SK-N-SH treated with all-trans-retinoic acid at 6 μM for 48 hours (cell line): ENCODE data around the gene PCDHGA9.

Experiments
- ATAC-seq: fragments of 200-7000 bp; cut with Tn5 transposase; 3 replicates; pipeline ENCODE4 v1.9.1; 2020; ENCODE audit warnings: mild to moderate bottlenecking, moderate library complexity
- ARNTL ChIP-seq: fragments of 450-650 bp; formaldehyde crosslinking; IDR thresholded peaks from 2 replicates; pipeline ENCODE4 v1.5.0; 2020; ENCODE audit warnings: low read depth, mild to moderate bottlenecking, moderate library complexity, borderline replicate concordance
- BACH2 ChIP-seq: fragments of 250-450 bp; sonication (Bioruptor Pico); IDR thresholded peaks from 2 replicates; pipeline ENCODE4 v1.9.0; 2021; ENCODE audit warnings: mild to moderate bottlenecking, borderline replicate concordance
- CREB5 ChIP-seq: fragments of 250-450 bp; sonication (Bioruptor Pico); IDR thresholded peaks from 2 replicates; pipeline ENCODE4 v1.5.1; 2020; ENCODE audit warnings: low read depth, mild to moderate bottlenecking, moderate library complexity
- CSDC2 ChIP-seq: fragments of 250-450 bp; sonication (Bioruptor Pico); IDR thresholded peaks from 2 replicates; pipeline ENCODE4 v1.5.0; 2020; ENCODE audit warnings: mild to moderate bottlenecking, moderate library complexity
- CSRNP3 ChIP-seq: fragments of 250-450 bp; sonication (Bioruptor Pico); IDR thresholded peaks from 2 replicates; pipeline ENCODE4 v1.5.1; 2021; ENCODE audit warnings: mild to moderate bottlenecking, moderate library complexity
- ESRRG ChIP-seq: fragments of 250-450 bp; sonication (Bioruptor Pico); IDR thresholded peaks from 2 replicates; pipeline ENCODE4 v1.6.1; 2021; ENCODE audit warnings: mild to moderate bottlenecking
- GLIS3 ChIP-seq: fragments of 250-450 bp; sonication (Bioruptor Pico); IDR thresholded peaks from 2 replicates; pipeline ENCODE4 v1.5.0; 2020; ENCODE audit warnings: mild to moderate bottlenecking, moderate library complexity
- SNAI2 ChIP-seq: fragments of 250-450 bp; sonication (Bioruptor Pico); IDR thresholded peaks from 2 replicates; pipeline ENCODE4 v1.5.0; 2020; ENCODE audit warnings: mild to moderate bottlenecking, moderate library complexity
- TCF4 ChIP-seq: fragments of 250-450 bp; sonication (Bioruptor Pico); IDR thresholded peaks from 2 replicates; pipeline ENCODE4 v1.8.0; 2021; ENCODE audit warnings: mild to moderate bottlenecking, moderate library complexity, borderline replicate concordance
- TOX ChIP-seq: fragments of 250-450 bp; sonication (Bioruptor Pico); IDR thresholded peaks from 2 replicates; pipeline ENCODE4 v1.8.0; 2021; ENCODE audit warnings: mild to moderate bottlenecking, moderate library complexity, borderline replicate concordance
- ZFP3 ChIP-seq: fragments of 250-450 bp; sonication (Bioruptor Pico); IDR thresholded peaks from 2 replicates; pipeline ENCODE4 v1.5.0; 2020; ENCODE audit warnings: mild to moderate bottlenecking, moderate library complexity
- ZFP30 ChIP-seq: fragments of 450-650 bp; formaldehyde crosslinking; IDR thresholded peaks from 2 replicates; pipeline ENCODE4 v1.5.0; 2022; ENCODE audit warnings: mild to moderate bottlenecking, moderate library complexity
- ZNF565 ChIP-seq: fragments of 450-650 bp; formaldehyde crosslinking; conservative IDR thresholded peaks from 2 replicates; pipeline ENCODE4 v1.5.0; 2020; ENCODE audit warnings: low read depth, mild to moderate bottlenecking, moderate library complexity
- ZNF70 ChIP-seq: fragments of 450-650 bp; formaldehyde crosslinking; IDR thresholded peaks from 2 replicates; pipeline ENCODE4 v1.5.0; 2020; ENCODE audit warnings: mild to moderate bottlenecking, moderate library complexity
- ZNF8 ChIP-seq: fragments of 450-650 bp; formaldehyde crosslinking; IDR thresholded peaks from 2 replicates; pipeline ENCODE4 v1.5.0; 2020; ENCODE audit warnings: mild to moderate bottlenecking, moderate library complexity
- TF ChIP-seq, protein P1 (sequence below): fragments of 250-450 bp; sonication (Bioruptor Pico); IDR thresholded peaks from 2 replicates; pipeline ENCODE4 v1.5.0; 2020; ENCODE audit warnings: mild to moderate bottlenecking, moderate library complexity
- TF ChIP-seq, protein P2 (sequence below): fragments of 250-450 bp; sonication (Bioruptor Pico); IDR thresholded peaks from 2 replicates; pipeline ENCODE4 v1.8.0; 2021; ENCODE audit warnings: low read depth, mild to moderate bottlenecking, moderate library complexity, borderline replicate concordance

Gene PCDHGA9

GRCh38 chr5:141409598-141410306 is 7.2 kb downstream of the PCDHGA9 start:
- TF ChIP-seq ZNF565 (CRISPR knock-in tag) (no peak), ESRRG (CRISPR knock-in tag) (no peak), ZFP30 (CRISPR knock-in tag) (no peak), ZFP3 (CRISPR knock-in tag) (no peak), ZNF8 (CRISPR knock-in tag) (no peak), CSRNP3 (CRISPR knock-in tag) (no peak), TCF4 (CRISPR knock-in tag) (no peak), GLIS3 (no peak), BACH2 (CRISPR knock-in tag) (no peak)
- TF ChIP-seq, protein P1, sequence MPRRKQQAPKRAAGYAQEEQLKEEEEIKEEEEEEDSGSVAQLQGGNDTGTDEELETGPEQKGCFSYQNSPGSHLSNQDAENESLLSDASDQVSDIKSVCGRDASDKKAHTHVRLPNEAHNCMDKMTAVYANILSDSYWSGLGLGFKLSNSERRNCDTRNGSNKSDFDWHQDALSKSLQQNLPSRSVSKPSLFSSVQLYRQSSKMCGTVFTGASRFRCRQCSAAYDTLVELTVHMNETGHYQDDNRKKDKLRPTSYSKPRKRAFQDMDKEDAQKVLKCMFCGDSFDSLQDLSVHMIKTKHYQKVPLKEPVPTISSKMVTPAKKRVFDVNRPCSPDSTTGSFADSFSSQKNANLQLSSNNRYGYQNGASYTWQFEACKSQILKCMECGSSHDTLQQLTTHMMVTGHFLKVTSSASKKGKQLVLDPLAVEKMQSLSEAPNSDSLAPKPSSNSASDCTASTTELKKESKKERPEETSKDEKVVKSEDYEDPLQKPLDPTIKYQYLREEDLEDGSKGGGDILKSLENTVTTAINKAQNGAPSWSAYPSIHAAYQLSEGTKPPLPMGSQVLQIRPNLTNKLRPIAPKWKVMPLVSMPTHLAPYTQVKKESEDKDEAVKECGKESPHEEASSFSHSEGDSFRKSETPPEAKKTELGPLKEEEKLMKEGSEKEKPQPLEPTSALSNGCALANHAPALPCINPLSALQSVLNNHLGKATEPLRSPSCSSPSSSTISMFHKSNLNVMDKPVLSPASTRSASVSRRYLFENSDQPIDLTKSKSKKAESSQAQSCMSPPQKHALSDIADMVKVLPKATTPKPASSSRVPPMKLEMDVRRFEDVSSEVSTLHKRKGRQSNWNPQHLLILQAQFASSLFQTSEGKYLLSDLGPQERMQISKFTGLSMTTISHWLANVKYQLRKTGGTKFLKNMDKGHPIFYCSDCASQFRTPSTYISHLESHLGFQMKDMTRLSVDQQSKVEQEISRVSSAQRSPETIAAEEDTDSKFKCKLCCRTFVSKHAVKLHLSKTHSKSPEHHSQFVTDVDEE (CRISPR knock-in tag) = no peak
- TF ChIP-seq, protein P2, sequence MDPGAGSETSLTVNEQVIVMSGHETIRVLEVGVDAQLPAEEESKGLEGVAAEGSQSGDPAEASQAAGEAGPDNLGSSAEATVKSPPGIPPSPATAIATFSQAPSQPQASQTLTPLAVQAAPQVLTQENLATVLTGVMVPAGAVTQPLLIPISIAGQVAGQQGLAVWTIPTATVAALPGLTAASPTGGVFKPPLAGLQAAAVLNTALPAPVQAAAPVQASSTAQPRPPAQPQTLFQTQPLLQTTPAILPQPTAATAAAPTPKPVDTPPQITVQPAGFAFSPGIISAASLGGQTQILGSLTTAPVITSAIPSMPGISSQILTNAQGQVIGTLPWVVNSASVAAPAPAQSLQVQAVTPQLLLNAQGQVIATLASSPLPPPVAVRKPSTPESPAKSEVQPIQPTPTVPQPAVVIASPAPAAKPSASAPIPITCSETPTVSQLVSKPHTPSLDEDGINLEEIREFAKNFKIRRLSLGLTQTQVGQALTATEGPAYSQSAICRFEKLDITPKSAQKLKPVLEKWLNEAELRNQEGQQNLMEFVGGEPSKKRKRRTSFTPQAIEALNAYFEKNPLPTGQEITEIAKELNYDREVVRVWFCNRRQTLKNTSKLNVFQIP (CRISPR knock-in tag) = no peak
- ATAC-seq = no peak

DNA sequence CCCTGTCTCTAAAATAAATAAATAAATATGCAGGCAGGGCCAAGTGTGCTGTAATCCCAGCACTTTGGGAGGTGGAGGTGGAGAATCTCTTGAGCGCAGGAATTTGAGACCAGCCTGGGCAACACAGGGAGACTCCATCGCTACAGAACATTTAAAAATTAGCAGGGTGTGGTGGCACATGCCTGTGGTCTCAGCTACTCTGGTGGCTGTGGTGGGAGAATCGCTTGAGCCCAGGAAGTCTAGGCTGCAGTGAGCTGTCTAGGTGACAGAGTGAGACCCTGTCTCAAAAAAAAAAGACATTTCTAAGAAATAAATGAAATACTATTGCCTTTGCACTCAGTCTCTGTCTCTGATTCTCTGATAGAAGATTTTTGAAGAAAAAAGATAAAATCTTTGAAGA is 9.0 kb downstream of the PCDHGA9 start:
- no peak for TF ChIP-seq ZNF565 (CRISPR knock-in tag)
- ATAC-seq = no peak

DNA sequence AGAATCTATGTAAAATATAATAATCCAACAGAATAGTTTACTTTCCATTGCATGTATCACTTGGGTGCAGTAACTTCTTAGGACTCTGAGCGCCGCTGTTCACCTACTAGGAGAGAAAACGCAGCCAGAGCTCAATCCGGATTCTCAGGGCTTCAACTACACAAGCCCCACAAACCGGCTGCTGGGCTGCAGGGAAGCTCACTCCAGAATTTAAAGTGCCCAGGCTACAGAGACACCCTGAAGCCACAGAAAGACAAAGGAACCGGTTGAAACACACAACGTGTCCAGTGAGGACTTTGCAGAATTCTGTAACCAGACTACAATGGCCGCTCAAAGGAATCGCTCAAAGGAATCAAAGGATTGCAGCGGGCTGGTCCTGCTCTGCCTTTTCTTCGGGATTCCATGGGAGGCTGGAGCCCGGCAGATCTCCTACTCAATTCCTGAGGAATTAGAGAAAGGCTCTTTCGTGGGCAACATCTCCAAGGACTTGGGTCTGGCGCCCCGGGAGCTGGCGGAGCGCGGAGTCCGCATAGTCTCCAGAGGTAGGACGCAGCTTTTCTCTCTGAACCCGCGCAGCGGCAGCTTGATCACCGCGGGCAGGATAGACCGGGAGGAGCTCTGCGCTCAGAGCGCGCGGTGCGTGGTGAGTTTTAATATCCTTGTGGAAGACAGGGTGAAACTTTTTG is 10.4 kb downstream of the PCDHGA9 start, which contains the start of gene PCDHGA10:
TSS of gene PCDHGA10 (plus strand) at position 134 of the 686 bp plus-strand sequence. CDS start at position 323, 189 bp downstream.
- peak; percentile 61 for ATAC-seq
- TF ChIP-seq ZNF70 (CRISPR knock-in tag) (no peak), TOX (no peak), CSDC2 (no peak), TCF4 (CRISPR knock-in tag) (no peak), CSRNP3 (CRISPR knock-in tag) (no peak), BACH2 (CRISPR knock-in tag) (no peak), ARNTL (no peak), SNAI2 (CRISPR knock-in tag) (no peak), CREB5 (CRISPR knock-in tag) (no peak), ZNF8 (CRISPR knock-in tag) (no peak)
- TF ChIP-seq, protein P1 (CRISPR knock-in tag) = no peak
